ENCODE results near the gene KCNJ1. TPM values are rescaled to one million over a fixed set of nuclear protein-coding genes. Genes with fewer than 3 reads are reported as not detected.

The KCNJ1 gene
- polyA plus RNA-seq, 1 of the 3 experiments (the other 2 are of a cell fraction), result not detected

DNA sequence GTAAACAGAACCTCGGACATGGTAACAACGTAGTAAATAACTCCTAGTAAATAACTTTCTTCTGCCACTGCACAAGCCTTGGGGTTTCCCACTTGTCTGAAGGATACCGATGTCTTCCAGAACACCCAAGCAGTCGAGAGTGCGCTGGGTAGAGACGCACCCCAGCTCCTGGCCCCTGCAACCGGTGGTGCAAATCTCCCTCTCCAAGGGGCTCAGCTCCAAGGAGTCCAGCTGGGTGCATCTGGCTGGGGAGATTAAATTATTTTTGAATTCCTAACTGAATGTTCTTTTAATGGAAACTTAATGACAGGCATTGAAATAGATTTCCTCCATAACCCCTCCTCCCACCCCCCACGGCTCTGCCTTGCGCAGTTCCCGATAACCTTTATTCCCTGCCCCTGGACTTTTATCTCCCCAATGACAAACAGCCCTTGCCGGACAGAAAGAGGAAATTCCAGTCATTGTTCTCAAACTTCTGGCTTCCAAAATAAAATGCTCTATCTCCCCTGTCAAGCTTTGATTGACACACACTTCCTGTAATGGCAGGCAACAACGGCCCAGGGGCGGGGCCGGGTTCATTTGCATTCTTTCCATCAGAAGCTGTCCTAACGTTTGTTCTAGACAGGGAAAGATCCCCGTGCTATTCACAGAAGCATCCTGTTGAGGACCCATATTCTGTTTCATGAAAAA lies 31.2 kb downstream of the KCNJ1 start:
- no peaks in the 10 kb centered on the region for H4K20me1 ChIP-seq (ENCODE audit: insufficient read depth)
- no peak overlapping the region for H3K4me2 ChIP-seq
- no peak overlapping the region for H3K4me3 ChIP-seq (ENCODE audit: low read depth in 2 of 2, low read length in 1 of 2)
- H3K79me2 ChIP-seq (ENCODE audit: insufficient read depth), result no peaks in the 10 kb centered on the region
- TF ChIP-seq SMC3 (IDR thresholded peaks at IDR 0.05; ENCODE audit: low read depth, low read length), result no peak
- TF ChIP-seq, protein P1, sequence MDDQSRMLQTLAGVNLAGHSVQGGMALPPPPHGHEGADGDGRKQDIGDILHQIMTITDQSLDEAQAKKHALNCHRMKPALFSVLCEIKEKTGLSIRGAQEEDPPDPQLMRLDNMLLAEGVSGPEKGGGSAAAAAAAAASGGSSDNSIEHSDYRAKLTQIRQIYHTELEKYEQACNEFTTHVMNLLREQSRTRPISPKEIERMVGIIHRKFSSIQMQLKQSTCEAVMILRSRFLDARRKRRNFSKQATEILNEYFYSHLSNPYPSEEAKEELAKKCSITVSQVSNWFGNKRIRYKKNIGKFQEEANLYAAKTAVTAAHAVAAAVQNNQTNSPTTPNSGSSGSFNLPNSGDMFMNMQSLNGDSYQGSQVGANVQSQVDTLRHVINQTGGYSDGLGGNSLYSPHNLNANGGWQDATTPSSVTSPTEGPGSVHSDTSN (IDR thresholded peaks at IDR 0.05), result peak; percentile 61
- 70% methylated on average over 16 of the region's 16 CpGs for WGBS (ENCODE audit: low lambda C conversion rate)
- H3K9ac ChIP-seq, result no peak overlapping the region
- H3K27me3 ChIP-seq (ENCODE audit: insufficient read depth), result no peaks in the 10 kb centered on the region
- H2AFZ ChIP-seq (ENCODE audit: low read depth), result no peak overlapping the region
- no peak for DNase-seq
- no peaks in the 10 kb centered on the region for H3K36me3 ChIP-seq (replicated peaks in 1 of 2; ENCODE audit: control insufficient read depth in 1 of 2, insufficient read depth in 2 of 2, low read length in 1 of 2)
- CTCF ChIA-PET, result interaction anchor here (1.1 to 1.8 kb wide), 3 partner anchors 33 to 678 kb away, joined by 3 to 5 read pairs (median 3); no protein-coding TSS in a partner anchor
- H3K9me3 ChIP-seq, result no peaks in the 10 kb centered on the region
- H3F3A ChIP-seq (replicated peaks; ENCODE audit: insufficient read depth), result no peaks in the 10 kb centered on the region
- H3K27ac ChIP-seq (ENCODE audit: low read depth in 2 of 2, low read length in 1 of 2), result no peak overlapping the region
- no peaks in the 10 kb centered on the region for H3K9me2 ChIP-seq
- H3K4me1 ChIP-seq (ENCODE audit: control insufficient read depth in 1 of 2, insufficient read depth in 2 of 2, low read depth in 1 of 2, low read length in 1 of 2), result peaks cover 0 to under 1% of the 10 kb centered on the region in 2 experiments; a peak in 1 of 4 replicates
- POLR2A ChIA-PET, result no interaction called here

- Histone ChIP-seq H3K27ac (ENCODE audit: low read depth in 2 of 2, low read length in 1 of 2) (no peak overlapping the region), H4K20me1 (ENCODE audit: insufficient read depth) (no peaks in the 10 kb centered on the region), H3K9ac (no peak overlapping the region), H3K9me2 (no peaks in the 10 kb centered on the region), H3K27me3 (ENCODE audit: insufficient read depth) (no peaks in the 10 kb centered on the region), H3K79me2 (ENCODE audit: insufficient read depth) (no peaks in the 10 kb centered on the region), H3K36me3 (replicated peaks in 1 of 2; ENCODE audit: control insufficient read depth in 1 of 2, insufficient read depth in 2 of 2, low read length in 1 of 2) (no peaks in the 10 kb centered on the region), H3K4me2 (no peak overlapping the region), H3K9me3 (no peaks in the 10 kb centered on the region), H3F3A (replicated peaks; ENCODE audit: insufficient read depth) (no peaks in the 10 kb centered on the region), H3K4me3 (ENCODE audit: low read depth in 2 of 2, low read length in 1 of 2) (no peak overlapping the region), H3K4me1 (ENCODE audit: control insufficient read depth in 1 of 2, insufficient read depth in 2 of 2, low read depth in 1 of 2, low read length in 1 of 2) (peaks cover 0 to 6% of the 10 kb centered on the region in 2 experiments; a peak in 1 of 4 replicates), H2AFZ (ENCODE audit: low read depth) (no peak overlapping the region)
- ChIA-PET POLR2A (no interaction called here), CTCF (interaction anchor here (0.7 to 8.6 kb wide), 5 partner anchors 12 to 680 kb away, joined by 3 to 123 read pairs (median 3); no protein-coding TSS in a partner anchor)
- TF ChIP-seq FOXM1 (IDR thresholded peaks at IDR 0.05; ENCODE audit: low read depth), result no peak
- TF ChIP-seq GABPA (IDR thresholded peaks at IDR 0.05; ENCODE audit: low read depth), result no peak
- TF ChIP-seq SIN3A (IDR thresholded peaks at IDR 0.05; ENCODE audit: borderline replicate concordance, low read depth, low read length), result no peak
- TF ChIP-seq, protein P2, sequence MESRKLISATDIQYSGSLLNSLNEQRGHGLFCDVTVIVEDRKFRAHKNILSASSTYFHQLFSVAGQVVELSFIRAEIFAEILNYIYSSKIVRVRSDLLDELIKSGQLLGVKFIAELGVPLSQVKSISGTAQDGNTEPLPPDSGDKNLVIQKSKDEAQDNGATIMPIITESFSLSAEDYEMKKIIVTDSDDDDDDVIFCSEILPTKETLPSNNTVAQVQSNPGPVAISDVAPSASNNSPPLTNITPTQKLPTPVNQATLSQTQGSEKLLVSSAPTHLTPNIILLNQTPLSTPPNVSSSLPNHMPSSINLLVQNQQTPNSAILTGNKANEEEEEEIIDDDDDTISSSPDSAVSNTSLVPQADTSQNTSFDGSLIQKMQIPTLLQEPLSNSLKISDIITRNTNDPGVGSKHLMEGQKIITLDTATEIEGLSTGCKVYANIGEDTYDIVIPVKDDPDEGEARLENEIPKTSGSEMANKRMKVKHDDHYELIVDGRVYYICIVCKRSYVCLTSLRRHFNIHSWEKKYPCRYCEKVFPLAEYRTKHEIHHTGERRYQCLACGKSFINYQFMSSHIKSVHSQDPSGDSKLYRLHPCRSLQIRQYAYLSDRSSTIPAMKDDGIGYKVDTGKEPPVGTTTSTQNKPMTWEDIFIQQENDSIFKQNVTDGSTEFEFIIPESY (IDR thresholded peaks at IDR 0.05; ENCODE audit: borderline replicate concordance, low read depth), result no peak
- no peak for TF ChIP-seq EZH2phosphoT487 (IDR thresholded peaks at IDR 0.05; ENCODE audit: borderline replicate concordance, low read depth)
- TF ChIP-seq, protein P3, sequence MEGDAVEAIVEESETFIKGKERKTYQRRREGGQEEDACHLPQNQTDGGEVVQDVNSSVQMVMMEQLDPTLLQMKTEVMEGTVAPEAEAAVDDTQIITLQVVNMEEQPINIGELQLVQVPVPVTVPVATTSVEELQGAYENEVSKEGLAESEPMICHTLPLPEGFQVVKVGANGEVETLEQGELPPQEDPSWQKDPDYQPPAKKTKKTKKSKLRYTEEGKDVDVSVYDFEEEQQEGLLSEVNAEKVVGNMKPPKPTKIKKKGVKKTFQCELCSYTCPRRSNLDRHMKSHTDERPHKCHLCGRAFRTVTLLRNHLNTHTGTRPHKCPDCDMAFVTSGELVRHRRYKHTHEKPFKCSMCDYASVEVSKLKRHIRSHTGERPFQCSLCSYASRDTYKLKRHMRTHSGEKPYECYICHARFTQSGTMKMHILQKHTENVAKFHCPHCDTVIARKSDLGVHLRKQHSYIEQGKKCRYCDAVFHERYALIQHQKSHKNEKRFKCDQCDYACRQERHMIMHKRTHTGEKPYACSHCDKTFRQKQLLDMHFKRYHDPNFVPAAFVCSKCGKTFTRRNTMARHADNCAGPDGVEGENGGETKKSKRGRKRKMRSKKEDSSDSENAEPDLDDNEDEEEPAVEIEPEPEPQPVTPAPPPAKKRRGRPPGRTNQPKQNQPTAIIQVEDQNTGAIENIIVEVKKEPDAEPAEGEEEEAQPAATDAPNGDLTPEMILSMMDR (IDR thresholded peaks at IDR 0.05), result no peak
- no peak for TF ChIP-seq RCOR1 (IDR thresholded peaks at IDR 0.05; ENCODE audit: low read length)
- TF ChIP-seq TCF12 (IDR thresholded peaks at IDR 0.05), result no peak
- no peak for TF ChIP-seq CHD2 (IDR thresholded peaks at IDR 0.05; ENCODE audit: low read length, partially characterized antibody)
- no peak for TF ChIP-seq FOXJ3 (CRISPR knock-in tag; IDR thresholded peaks at IDR 0.05)
- TF ChIP-seq IRF3 (IDR thresholded peaks at IDR 0.05; ENCODE audit: low read depth, low read length), result no peak
- TF ChIP-seq MEF2A (IDR thresholded peaks at IDR 0.05; ENCODE audit: borderline replicate concordance, low read depth), result no peak
- TF ChIP-seq, protein P4, sequence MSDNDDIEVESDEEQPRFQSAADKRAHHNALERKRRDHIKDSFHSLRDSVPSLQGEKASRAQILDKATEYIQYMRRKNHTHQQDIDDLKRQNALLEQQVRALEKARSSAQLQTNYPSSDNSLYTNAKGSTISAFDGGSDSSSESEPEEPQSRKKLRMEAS (IDR thresholded peaks at IDR 0.05; ENCODE audit: low read depth), result no peak
- TF ChIP-seq GATA2 (CRISPR knock-in tag; IDR thresholded peaks at IDR 0.05), result no peak
- no peak for TF ChIP-seq SMC3 (IDR thresholded peaks at IDR 0.05; ENCODE audit: low read depth, low read length)
- TF ChIP-seq NFIC (IDR thresholded peaks at IDR 0.05; ENCODE audit: borderline replicate concordance), result no peak
- TF ChIP-seq JUND (IDR thresholded peaks at IDR 0.05), result no peak
- no peak for TF ChIP-seq RFX5 (IDR thresholded peaks at IDR 0.05; ENCODE audit: low read length)
- TF ChIP-seq ELF1 (IDR thresholded peaks at IDR 0.05), result no peak
- WGBS (ENCODE audit: low lambda C conversion rate), result 91% methylated on average over 2 of the region's 2 CpGs
- DNase-seq, result no peak
Observed at GRCh38 chr11:128834157-128834556, 32.9 kb downstream of the KCNJ1 start.
